ENCODE data around the gene ATP5PD.
"Not testable (repeated sequence)": the region's sequence is repeated elsewhere in the genome, so short reads cannot be mapped to it uniquely, and the experiment has no call there.

The ATP5PD gene

GRCh38 chr17:75047398-75048098 lies 779 bp upstream of the ATP5PD start:
- no peak for TF ChIP-seq CTCF (IDR thresholded peaks at IDR 0.05; ENCODE audit: control extremely low read depth, extremely low read depth, low read depth, missing control alignments)
- no peak for DNase-seq (ENCODE audit: extremely low spot score)
- POLR2A ChIA-PET = interaction anchor here (0.6 to 1.4 kb wide), 3 partner anchors 9 to 34 kb away, joined by 3 to 4 read pairs (median 3); no protein-coding TSS in a partner anchor
- CTCF ChIA-PET = interaction anchor here (1.4 to 2.9 kb wide), 3 partner anchors 9 to 66 kb away, joined by 4 to 13 read pairs (median 12); no protein-coding TSS in a partner anchor

- DNase-seq (ENCODE audit: extremely low spot score); CTCF ChIA-PET; POLR2A ChIA-PET: not testable (repeated sequence)
Measured at GRCh38 chr17:75045946-75046406, 793 bp downstream of the ATP5PD start.

- ChIA-PET POLR2A (interaction anchor here (0.6 kb wide), 1 partner anchor 110 kb away, joined by 3 read pairs; the partner anchor contains the start of gene JPT1), CTCF (no interaction called here)
- DNase-seq (ENCODE audit: extremely low spot score) = no peak
- TF ChIP-seq CTCF (IDR thresholded peaks at IDR 0.05; ENCODE audit: control extremely low read depth, extremely low read depth, low read depth, missing control alignments) = no peak
Measured at GRCh38 chr17:75044716-75045115, 2.1 kb downstream of the ATP5PD start.

- DNase-seq (ENCODE audit: extremely low spot score); POLR2A ChIA-PET: not testable (repeated sequence)
- CTCF ChIA-PET = interaction anchor here (1.4 kb wide), 1 partner anchor 88 kb away, joined by 3 read pairs; the partner anchor contains the start of gene NT5C
Measured at GRCh38 chr17:75043789-75044188, 3.0 kb downstream of the ATP5PD start.

GRCh38 chr17:75041656-75042280 lies 5.0 kb downstream of the ATP5PD start:
- POLR2A ChIA-PET = no interaction called here
- CTCF ChIA-PET = interaction anchor here (1.0 to 2.0 kb wide), 4 partner anchors 13 to 72 kb away, joined by 3 to 7 read pairs (median 4); no protein-coding TSS in a partner anchor
- TF ChIP-seq CTCF (IDR thresholded peaks at IDR 0.05; ENCODE audit: control extremely low read depth, extremely low read depth, low read depth, missing control alignments) = no peak

GRCh38 chr17:75039238-75039637 lies 7.5 kb downstream of the ATP5PD start:
- no peak for TF ChIP-seq CTCF (IDR thresholded peaks at IDR 0.05; ENCODE audit: control extremely low read depth, extremely low read depth, low read depth, missing control alignments)
- ChIA-PET CTCF (interaction anchor here (2.0 to 3.4 kb wide), 2 partner anchors 9 to 81 kb away, joined by 5 to 13 read pairs; partner anchors contain the start of gene KCTD2), POLR2A (no interaction called here)
- DNase-seq (ENCODE audit: extremely low spot score) = no peak

More at GRCh38 chr17:75041656-75042280, 5.0 kb downstream of the ATP5PD start:
- DNase-seq (ENCODE audit: extremely low spot score) = no peak

GRCh38 chr17:75036643-75037268 lies 10.0 kb downstream of the ATP5PD start:
- ChIA-PET POLR2A (no interaction called here), CTCF (interaction anchor here (1.7 kb wide), 1 partner anchor 77 kb away, joined by 4 read pairs; no protein-coding TSS in a partner anchor)
- DNase-seq (ENCODE audit: extremely low spot score) = no peak
- TF ChIP-seq CTCF (IDR thresholded peaks at IDR 0.05; ENCODE audit: control extremely low read depth, extremely low read depth, low read depth, missing control alignments) = no peak
